ENCODE results near the gene IL1A.
A peak's percentile ranks its signal among the peaks of the same experiment; 100 is the strongest.

IL1A gene

DNA sequence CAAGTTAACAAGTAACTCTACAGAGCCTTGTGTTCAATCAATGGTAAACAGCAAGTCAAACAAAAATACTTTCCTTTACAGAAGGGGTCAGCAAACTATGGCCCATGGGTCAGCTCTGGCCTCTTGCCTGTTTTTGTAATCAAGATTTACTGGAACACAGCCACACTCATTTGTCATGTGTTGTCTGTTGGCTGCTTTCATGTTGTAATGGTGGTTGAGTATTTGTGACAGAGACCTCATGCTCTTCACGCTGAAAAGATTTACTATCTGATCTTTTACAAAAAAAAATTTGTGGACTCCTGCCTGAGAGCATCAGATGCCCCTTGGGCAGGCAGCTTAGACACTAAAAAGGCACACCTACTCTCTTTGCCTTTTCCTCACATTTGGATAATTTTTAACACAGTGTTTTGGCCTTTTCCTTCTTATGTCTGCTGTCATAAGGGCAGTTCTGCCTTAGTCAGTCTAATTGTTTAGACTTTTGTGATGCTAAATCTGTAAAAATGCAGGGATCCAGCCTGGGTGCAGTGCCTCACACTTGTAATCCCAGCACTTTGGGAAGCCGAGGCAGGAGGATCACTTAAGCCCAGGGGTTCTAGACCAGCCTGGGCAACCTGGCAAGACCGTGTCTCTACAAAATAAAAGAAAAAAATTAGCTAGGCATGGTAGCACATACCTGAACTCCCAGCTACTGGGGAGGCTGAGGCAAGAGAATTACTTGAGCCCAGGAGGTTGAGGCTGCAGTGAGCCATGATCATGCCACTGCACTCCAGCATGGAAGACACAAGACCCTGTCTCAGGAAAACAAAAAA, 34.0 kb upstream of the IL1A start:
- DNase-seq (ENCODE audit: low spot score) = peak; percentile 63

DNA sequence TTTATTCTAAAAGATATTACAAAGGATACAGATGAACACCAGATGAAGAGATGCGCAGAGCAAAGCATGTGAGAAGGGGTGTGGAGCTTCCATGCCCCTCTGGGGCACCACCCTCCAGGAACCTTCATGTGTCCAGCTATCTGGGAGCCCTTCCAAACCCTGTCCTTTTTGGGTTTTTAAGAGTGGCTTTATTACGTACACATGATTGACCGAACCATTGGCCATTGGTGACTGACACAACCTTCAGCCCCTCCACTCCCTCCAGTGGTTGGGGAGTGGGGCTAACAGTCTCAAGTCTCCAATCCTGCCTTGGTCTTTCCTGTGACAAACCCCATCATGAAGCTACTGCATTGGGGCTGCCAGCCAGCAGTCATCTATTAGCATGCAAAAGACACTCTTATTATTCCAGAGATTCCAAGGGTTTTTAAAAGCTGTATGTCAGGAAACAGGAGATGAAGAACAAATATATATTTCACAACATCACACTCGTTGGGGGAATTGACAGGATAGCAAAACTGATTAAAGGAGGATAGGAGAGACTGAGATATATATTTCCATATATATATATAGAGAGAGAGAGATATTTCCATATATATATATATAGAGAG, 32.9 kb upstream of the IL1A start:
- DNase-seq (ENCODE audit: low spot score) = no peak

GRCh38 chr2:112814278-112814677, 30.0 kb upstream of the IL1A start:
- DNase-seq (ENCODE audit: low spot score) = peak; percentile 51

DNA sequence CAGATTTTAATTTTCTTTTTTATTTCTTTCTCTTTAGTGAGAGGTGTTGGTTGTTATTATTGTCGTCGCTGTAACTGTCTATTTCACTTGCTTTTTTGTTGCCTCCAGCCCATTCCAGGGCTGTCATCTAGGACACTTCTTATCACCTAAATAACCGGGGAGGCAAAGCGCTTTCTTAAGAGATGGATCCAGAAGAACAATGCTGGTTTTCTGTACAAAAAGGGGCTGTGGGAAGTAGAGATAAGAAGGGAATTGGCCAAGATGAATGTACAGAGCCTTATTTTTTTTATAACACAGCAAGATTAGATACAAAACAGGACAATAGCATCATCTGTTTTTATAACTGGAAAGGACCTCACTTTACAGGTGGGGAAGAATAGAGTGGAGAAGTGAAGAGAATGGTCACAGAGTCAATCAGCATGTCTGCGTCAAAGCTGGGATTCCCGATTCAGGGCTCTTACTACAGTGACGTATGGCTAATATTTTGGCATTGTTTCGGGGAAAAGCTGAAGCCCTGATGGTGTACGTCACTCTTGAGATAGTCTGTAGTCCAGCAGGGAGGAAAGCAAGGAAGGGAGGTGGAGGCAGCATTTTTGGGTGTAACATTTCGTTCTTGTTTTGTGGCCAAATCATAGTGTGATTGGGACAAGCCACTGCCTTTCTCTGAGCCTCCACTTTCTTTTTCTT, 29.1 kb upstream of the IL1A start:
- DNase-seq (ENCODE audit: low spot score) = no peak

GRCh38 chr2:112812318-112813267, 28.3 kb upstream of the IL1A start:
- DNase-seq (ENCODE audit: low spot score) = peak; percentile 24

- peak; percentile 98 for DNase-seq (ENCODE audit: low spot score)
Measured at GRCh38 chr2:112811841-112812306, 27.6 kb upstream of the IL1A start.

- no peak for DNase-seq (ENCODE audit: low spot score)
Measured at GRCh38 chr2:112811276-112811831, 27.1 kb upstream of the IL1A start.

GRCh38 chr2:112809112-112809511, 24.8 kb upstream of the IL1A start:
- no peak for DNase-seq (ENCODE audit: low spot score)

DNA sequence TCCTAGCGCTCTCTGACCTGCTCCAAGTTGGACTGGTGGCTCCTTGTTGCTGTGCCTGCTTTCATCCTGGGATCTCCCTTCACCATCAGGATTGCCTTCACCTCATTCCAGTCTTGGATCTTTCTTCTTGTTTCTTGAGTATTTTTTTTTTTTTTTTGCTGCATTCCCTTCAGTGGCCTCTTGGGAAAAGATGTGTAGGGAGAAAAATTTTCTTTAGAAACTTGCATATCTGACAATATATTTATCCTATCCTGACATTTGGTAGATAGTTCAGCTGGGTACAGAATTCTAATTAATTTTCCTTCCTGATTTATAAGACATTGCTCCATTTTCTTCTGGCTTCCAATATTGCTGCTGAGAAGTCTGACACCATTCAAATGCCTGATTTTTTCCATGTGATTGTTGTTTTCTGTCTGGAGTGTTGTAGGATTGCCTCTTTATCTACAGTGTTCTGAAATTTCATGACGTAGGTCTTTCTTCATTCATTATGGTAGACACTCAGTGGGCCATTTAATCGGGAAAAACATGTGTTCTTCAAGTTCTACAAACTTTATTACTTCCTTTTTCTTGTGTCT, 23.0 kb upstream of the IL1A start:
- DNase-seq (ENCODE audit: low spot score) = no peak

GRCh38 chr2:112805542-112805941, 21.2 kb upstream of the IL1A start:
- no peak for DNase-seq (ENCODE audit: low spot score)

- DNase-seq (ENCODE audit: low spot score) = peak; percentile 82
Measured at GRCh38 chr2:112803691-112804521, 19.6 kb upstream of the IL1A start.

GRCh38 chr2:112800881-112801583, 16.7 kb upstream of the IL1A start:
- no peak for DNase-seq (ENCODE audit: low spot score)

DNA sequence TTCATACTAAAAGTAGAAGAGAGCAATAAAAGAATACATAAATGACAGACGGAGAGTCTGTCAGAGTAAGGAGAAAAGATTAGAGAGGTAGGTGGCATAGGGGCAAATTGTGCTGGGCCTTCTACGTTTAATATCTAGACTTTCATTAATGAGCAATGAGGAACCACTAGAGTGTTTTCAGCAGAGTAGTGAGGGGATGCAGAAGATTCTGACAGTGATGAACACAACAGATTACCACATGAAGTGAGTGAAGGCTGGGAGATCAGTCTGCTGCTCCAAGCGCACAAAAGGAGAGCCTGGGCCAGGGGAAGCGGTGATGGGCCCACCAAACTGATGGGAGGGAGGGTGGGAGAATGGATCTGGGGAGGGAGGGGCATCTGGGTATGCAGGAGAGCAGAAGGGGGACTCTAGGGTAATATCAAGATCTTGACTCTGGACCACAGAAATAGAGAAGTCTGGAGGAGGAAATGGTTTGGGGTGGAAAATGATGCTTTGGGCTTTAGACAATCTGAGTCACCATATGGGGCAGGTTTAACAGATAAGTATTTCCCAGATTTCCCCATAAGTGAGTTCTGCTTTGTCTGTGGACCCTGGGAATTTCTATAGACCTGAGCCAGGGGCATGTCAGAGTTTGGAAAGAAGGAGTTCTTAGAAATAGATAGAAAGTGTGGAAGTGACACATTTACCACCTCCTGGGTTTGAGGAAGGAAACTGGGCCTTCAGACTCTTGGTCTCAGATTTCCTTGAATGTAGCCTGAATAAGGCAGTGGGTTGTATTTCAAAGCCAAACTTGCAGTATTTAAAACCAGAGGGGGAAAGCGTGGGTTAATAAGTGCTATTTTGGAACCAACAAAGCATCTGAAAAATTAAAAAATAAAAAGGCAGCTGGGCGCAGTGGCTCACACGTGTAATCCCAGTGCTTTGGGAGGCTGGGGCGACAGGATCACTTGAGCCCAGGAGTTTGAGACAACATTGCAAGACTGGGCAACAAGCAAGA, 15.0 kb upstream of the IL1A start:
- DNase-seq (ENCODE audit: low spot score) = no peak

DNA sequence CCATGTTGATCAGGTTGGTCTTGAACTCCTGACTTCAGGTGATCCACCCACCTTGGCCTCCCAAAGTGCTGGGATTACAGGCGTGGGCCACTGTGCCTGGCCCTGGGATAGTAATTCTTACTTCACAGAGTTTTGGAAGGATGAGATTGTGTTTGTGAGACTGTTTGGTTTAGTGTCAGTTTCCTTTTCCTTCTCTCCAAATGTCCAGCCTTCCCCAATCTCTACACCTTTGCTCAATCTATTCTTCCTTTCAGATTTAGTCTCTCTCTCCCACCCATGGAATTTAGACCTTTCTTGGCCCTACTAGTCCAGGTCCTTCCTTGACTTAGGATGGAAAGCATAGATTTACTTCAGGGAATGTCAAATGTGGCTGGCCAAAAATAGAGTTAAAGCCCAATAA, 12.2 kb upstream of the IL1A start:
- DNase-seq (ENCODE audit: low spot score) = no peak

- DNase-seq (ENCODE audit: low spot score) = peak; percentile 68
Measured at GRCh38 chr2:112795774-112796173, 11.5 kb upstream of the IL1A start.

DNA sequence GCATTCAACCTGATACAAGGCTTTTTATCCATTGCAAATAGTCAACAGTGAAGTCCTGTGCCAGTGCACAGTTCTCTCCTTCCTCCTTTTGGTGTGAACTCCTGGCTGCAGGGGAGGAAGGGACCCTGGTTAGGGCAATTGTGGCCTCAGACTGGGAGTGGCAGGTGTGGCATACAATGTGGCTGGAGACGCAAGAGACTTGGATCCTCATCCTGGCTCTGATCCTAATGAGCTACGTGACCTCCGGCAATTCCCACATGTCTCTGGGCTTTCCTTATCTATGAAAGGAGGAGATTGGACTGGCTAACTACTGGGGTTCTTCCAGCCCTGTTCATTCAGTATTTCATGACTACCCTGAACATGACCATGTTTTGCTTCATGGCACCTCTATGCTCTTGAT, 10.5 kb upstream of the IL1A start:
- no peak for DNase-seq (ENCODE audit: low spot score)

DNA sequence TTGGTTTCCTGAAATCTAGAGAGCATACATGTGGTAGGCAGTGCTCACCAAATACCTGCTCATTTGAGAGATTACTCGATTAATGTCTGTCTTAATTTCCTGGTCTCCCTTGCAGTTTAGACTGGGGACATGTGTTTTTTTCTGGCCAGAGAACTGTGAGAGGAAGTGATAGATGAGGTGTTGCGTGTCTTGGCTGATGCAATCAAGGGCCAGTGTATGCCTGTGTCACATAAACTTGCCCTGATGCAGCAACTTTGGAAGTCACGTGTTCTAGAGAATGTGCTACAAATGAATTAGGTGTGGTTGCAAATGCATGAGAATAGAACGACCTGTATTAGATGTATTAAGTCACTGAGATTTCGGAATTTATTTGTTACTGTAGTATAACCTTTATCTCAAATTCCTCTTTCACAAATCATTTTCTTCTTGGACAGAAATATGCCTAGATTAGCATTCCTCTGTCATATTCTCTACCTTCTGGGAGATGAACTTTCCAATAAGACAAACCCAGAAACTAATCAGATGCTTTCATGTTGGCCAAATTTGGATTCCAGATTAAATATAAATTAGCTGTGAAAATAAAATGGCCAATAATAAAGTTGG, 9.9 kb upstream of the IL1A start:
- DNase-seq (ENCODE audit: low spot score) = peak; percentile 66

DNA sequence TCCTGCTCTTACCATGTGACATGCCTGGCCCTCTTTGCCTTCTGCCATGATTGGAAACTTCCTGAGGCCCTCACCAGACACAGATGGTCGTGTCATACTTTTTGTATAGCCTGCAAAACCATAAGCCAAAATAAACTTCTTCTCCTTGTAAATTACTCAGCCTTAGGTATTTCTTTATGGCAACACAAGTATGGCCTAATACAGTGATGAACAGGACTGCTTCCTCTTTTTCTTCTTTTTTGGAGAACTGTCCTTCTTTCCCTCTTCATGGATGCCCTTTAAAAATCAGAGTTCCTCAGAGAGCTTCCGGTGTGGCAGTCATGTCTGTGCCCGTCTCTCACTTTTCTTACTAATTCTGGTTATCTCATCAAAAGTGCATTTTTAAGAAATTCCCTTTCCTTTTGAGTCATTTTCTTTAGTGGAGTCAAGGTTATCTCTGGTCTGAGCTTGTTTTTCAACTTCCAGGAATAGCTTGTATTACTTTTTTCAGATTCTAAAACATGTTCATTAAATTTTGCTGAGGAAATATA, 9.2 kb upstream of the IL1A start:
- DNase-seq (ENCODE audit: low spot score) = no peak
